Neutrophil (primary cell): ENCODE data around the gene PTPRG.

Experiments
- H3K27ac ChIP-seq: fragments of 200-600 bp; sonication (generic); 2 replicates; pipeline ENCODE4 v1.5.1; 2016; ENCODE audit warnings: mild to moderate bottlenecking, moderate library complexity
- H3K27me3 ChIP-seq: fragments of 200-600 bp; sonication (generic); 2 replicates; pipeline ENCODE4 v1.6.0; 2016; ENCODE audit warnings: mild to moderate bottlenecking
- H3K36me3 ChIP-seq: fragments of 200-600 bp; sonication (generic); 2 replicates; pipeline ENCODE4 v1.5.1; 2017
- H3K4me1 ChIP-seq, 2 experiments: fragments of 200-600 bp in 1 of 2; sonication (generic) in 1 of 2; 1 replicate in 1 of 2; 2 replicates in 1 of 2; pipeline versions ENCODE4 v1.5.1 to v1.6.1; 2013 to 2016; ENCODE audit warnings: low read depth in 1 of 2, low read length in 1 of 2, mild to moderate bottlenecking in 1 of 2, moderate library complexity in 1 of 2; ENCODE audit not compliant: control insufficient read depth in 1 of 2, insufficient read depth in 1 of 2
- H3K4me3 ChIP-seq, 2 experiments: fragments of 200-600 bp in 1 of 2; sonication (generic) in 1 of 2; 1 replicate in 1 of 2; 2 replicates in 1 of 2; pipeline ENCODE4 v1.5.1; 2013 to 2016; ENCODE audit warnings: low read depth in 1 of 2, low read length in 1 of 2, mild to moderate bottlenecking in 1 of 2, moderate library complexity in 1 of 2
- H3K9me3 ChIP-seq: fragments of 200-600 bp; sonication (generic); 2 replicates; pipeline ENCODE4 v1.5.1; 2016
- CTCF ChIP-seq: fragments of 200-600 bp; sonication (generic); IDR thresholded peaks from 2 replicates; pipeline ENCODE4 v1.5.1; 2016; ENCODE audit warnings: antibody characterized with exemption

Gene PTPRG

GRCh38 chr3:61632568-61633175 lies 71.3 kb downstream of the PTPRG start:
- Histone ChIP-seq H3K36me3 (no peaks in the 10 kb centered on the region), H3K9me3 (no peaks in the 10 kb centered on the region), H3K27me3 (no peaks in the 10 kb centered on the region), H3K4me3 (no peak overlapping the region), H3K27ac (no peak overlapping the region), H3K4me1 (no peaks in the 10 kb centered on the region)
- TF ChIP-seq CTCF = no peak

- no peaks in the 10 kb centered on the region for H3K4me1 ChIP-seq
- no peak overlapping the region for H3K4me3 ChIP-seq
- no peak overlapping the region for H3K27ac ChIP-seq
- no peaks in the 10 kb centered on the region for H3K27me3 ChIP-seq
- no peaks in the 10 kb centered on the region for H3K9me3 ChIP-seq
- no peak for TF ChIP-seq CTCF
- no peaks in the 10 kb centered on the region for H3K36me3 ChIP-seq
These were observed 73.3 kb downstream of the PTPRG start for GRCh38 chr3:61634678-61635077.

GRCh38 chr3:61637088-61638051 lies 76.0 kb downstream of the PTPRG start:
- TF ChIP-seq CTCF = no peak
- H3K27me3 ChIP-seq = no peaks in the 10 kb centered on the region
- H3K4me1 ChIP-seq = no peaks in the 10 kb centered on the region
- H3K9me3 ChIP-seq = no peaks in the 10 kb centered on the region
- H3K4me3 ChIP-seq = no peak overlapping the region
- no peaks in the 10 kb centered on the region for H3K36me3 ChIP-seq
- H3K27ac ChIP-seq = no peak overlapping the region

GRCh38 chr3:61638741-61639140 lies 77.4 kb downstream of the PTPRG start:
- TF ChIP-seq CTCF = no peak
- H3K4me1 ChIP-seq = no peaks in the 10 kb centered on the region
- H3K27ac ChIP-seq = no peak overlapping the region
- no peaks in the 10 kb centered on the region for H3K9me3 ChIP-seq
- H3K27me3 ChIP-seq = no peaks in the 10 kb centered on the region
- H3K4me3 ChIP-seq = no peak overlapping the region
- no peaks in the 10 kb centered on the region for H3K36me3 ChIP-seq

GRCh38 chr3:61639991-61640390 lies 78.6 kb downstream of the PTPRG start:
- Histone ChIP-seq H3K27ac (no peak overlapping the region), H3K27me3 (no peaks in the 10 kb centered on the region), H3K36me3 (no peaks in the 10 kb centered on the region), H3K4me1 (no peaks in the 10 kb centered on the region), H3K9me3 (no peaks in the 10 kb centered on the region), H3K4me3 (no peak overlapping the region)
- TF ChIP-seq CTCF = no peak
